GM18505 (cell line): ENCODE measurements around the gene ASCL5.

Experiments
- ATAC-seq: cut with Tn5 transposase; IDR thresholded peaks from one replicate; pipeline ENCODE4 v1.9.1; 2021; ENCODE audit not compliant: unreplicated experiment
- POLR2A ChIP-seq: IDR thresholded peaks from 4 replicates; pipeline ENCODE4 v1.6.1; 2011; ENCODE audit warnings: borderline replicate concordance; ENCODE audit not compliant: insufficient read depth, insufficient read length; ENCODE audit errors: extremely low read depth

ASCL5 gene, protein sequence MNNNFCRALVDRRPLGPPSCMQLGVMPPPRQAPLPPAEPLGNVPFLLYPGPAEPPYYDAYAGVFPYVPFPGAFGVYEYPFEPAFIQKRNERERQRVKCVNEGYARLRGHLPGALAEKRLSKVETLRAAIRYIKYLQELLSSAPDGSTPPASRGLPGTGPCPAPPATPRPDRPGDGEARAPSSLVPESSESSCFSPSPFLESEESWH

DNA sequence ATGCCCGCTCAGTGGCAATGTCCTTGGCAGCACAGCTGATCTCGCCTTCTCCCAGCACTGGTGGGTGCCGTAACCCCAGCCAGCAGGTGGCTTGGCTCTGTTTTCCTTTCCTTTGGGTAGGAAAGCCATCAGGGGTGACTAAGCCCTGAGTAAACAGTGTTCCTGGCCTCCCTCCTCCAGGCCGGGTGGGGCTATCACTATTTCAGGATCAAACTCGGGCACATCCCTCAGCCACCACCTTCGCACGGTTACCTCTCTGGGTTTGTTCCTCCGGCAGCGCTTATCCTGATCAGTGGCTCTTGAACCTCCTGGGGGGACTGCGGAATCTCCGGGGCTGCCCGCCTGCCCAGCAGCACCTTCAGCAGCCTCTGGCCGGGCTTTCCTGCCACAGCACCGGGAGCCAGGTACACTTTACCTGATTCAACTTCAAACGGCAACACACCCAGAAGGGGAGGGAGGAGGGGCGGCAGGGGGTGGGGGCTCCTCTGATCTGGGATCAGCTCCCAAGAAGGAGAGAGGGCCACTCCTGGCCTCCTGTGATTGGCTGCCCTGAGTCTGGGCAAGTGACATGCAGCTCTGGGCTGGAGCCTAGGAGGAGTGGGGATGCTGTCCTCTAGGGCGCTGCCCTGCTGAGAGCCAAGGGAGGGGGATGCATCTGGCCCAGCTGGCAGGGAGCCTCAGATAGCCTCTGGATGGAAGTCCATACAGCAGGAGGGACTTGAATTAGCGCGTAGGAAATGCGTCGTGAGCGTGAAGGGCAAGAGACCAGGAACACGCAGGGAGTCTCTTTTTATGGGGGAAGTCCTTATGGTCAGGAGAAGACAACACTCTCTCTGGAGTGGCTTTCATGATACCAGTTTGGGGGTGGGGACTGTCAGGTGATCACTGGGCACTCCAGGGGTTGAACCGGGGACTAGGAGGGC lies at the start of gene ASCL5:
Gene ASCL5, minus strand, starts transcription at position 353 of the 923 bp plus-strand sequence. CDS start 11,812 bp downstream, outside the sequence.
- no peak for ATAC-seq
- no peak for TF ChIP-seq POLR2A

DNA sequence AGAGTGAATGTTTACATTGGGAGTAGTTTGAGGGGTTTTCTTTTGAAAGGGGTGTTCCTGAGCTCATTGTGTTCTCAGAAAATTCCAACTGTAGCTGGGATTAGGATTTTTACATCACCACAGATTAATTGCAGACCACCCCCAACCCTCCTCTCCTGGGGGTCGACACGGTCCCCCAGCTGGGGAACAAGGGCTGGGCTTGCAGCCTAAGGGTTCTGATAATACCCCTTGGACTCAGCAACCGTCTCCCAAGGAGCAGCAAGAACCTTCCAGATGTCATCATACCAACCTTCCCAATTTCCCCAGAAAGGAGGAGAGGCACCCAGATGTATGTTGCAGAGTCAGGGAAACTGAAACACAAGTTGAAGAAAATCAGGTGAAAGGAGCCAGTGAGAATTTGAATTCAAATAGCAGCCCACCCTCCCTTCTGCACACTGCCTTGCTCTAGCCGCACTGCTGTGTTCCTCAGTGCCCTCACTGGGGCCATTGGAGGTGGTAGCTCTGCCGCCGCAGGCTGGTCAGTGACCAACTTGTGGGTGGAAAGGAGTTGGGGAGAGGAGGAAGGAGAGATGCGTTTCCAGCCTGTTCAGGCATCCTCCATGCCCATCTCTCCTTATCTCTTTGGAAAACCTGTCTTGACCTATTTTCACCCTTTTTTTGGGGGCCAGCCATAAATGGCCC lies 49.0 kb upstream of the ASCL5 start:
- TF ChIP-seq POLR2A, result no peak
- no peak for ATAC-seq

DNA sequence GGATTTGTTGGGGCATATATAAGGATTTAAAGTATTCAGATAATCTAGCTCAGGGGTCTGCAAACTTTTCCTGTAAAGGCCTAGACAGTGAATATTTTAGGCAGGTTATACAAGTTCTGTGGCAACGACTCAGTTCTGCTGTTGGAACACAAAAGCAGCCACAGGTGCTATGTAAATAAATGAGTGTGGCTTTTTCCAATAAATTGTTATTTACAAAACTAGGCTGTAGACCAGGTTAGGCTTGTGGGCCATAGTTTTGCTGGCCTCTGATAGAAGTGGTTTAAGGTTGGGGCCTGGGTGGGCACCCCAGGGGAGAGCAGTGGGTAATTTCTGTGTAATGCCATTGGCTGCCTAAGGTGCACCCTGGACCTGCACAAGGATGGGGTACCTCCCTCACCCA lies 46.8 kb upstream of the ASCL5 start:
- no peak for ATAC-seq
- TF ChIP-seq POLR2A, result no peak

DNA sequence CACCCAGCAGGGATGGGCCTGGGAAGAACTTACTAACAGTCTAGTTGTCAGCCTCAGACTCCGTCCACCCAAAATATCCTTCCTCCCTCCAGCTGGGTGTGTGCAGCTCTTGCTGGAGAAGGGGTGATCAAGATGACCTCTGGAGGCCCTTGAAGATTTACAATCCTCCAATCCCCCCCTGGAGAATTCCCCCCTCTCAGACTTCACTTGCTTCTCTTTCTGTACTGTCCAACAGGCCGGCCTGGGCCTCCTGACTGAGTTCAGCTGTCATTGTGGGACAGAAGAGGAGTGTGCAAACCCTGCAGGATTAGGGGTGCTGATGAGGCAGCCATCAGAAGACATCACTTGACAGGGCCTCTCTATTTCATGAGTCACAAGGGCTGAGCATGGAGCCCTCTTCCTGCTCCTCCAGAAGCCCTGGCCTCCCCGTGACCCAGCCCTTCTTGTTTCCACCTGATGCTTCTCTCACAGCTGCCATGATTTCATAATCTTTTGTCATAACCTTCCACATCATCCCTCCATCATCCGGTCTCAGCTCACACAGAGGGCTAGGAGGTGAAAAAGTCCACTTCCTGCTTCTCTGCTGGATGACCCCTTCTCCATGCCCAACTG lies 46.1 kb upstream of the ASCL5 start:
- no peak for ATAC-seq
- no peak for TF ChIP-seq POLR2A

DNA sequence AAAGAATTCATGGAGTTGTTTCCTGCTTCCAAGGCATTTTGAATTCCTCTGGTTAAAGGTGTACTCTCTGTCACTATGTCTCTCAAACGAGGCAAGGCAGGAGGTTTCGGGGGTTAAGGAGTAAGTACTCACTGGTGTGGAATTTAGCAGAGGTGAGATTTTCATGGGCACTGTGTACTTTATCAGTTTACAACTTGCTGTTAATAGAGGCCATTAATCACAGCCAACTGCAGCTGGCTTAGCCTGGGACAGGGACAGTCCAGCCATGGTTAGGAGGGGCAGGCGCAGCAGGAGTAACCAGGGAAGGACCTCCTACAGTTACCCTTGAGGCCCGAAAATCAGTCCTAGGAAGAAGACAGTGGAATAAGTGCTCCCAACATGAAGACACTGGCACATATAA lies 45.3 kb upstream of the ASCL5 start:
- TF ChIP-seq POLR2A, result no peak
- no peak for ATAC-seq

DNA sequence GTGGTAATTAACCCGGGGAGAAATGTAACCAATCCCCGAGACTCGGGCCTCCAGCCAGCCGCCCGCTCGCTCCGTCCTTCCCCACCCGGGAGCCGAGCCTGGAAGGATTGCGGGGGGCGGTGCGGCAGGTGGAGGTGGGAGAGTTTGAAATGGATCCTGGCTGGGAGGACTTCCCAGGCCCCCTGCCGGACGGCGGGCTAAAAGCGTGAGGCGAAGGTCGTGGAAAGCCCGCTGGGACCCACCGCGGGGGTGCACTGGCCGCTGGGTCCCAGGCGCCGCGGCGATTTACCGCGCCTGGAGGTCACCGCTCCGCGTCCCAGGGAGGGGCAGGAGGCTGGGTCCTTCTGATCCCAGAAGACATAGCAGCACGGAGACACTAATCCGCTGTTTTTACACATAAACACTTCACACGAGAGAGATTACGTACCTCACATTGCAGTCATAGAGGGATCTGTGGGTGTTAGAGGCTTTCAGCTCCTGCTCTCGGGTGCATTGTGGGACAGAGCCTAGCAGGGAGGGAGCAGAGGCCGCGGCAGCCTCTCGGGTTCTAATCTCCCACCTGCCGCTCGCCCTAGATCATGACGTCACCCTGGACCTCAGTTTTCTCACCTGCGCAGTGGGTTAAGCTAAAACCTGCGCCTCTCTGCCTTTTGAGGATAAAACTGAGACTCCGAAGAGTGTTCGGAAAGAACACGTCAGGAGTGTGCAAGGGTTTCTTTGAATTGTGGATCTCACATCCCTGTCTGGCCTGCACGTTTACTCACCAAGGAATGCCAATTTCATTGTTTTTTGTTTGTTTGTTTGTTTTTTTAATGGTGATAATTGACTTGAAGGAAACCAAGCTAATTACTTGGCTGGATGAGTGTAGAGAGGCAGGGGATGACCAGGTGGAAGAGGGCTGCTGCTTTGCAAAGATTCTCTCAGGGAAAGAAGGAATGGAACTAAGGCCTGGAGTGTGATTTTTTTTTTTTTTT lies 44.4 kb upstream of the ASCL5 start:
- TF ChIP-seq POLR2A, result no peak
- ATAC-seq, result peak; percentile 30

DNA sequence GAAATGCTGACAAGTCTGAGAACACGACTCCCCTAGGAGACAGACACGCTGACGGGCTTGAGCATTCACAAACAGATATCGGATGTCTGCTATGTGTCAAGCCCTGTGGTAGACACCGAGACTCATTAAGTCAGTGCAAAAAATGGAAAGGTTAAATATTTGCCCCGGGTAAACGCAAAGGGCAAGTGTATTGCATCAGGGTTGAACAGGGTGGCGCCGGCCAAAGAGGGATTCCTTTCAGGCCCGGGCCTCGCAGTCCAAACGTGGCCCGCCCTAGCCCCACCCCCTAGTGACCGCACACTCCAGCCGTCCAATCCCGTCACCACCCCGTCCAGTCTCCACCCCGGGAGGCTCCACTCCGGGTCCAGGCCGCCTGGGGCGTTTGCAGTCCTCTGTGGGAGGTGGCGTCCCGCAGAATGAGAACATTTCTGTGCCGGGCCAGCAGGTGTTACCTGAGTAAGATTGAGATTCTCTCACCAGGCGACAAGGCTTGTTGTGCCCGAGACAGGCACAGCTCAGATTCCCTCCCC lies 43.6 kb upstream of the ASCL5 start:
- TF ChIP-seq POLR2A, result peak; percentile 61
- ATAC-seq, result peak; percentile 94

DNA sequence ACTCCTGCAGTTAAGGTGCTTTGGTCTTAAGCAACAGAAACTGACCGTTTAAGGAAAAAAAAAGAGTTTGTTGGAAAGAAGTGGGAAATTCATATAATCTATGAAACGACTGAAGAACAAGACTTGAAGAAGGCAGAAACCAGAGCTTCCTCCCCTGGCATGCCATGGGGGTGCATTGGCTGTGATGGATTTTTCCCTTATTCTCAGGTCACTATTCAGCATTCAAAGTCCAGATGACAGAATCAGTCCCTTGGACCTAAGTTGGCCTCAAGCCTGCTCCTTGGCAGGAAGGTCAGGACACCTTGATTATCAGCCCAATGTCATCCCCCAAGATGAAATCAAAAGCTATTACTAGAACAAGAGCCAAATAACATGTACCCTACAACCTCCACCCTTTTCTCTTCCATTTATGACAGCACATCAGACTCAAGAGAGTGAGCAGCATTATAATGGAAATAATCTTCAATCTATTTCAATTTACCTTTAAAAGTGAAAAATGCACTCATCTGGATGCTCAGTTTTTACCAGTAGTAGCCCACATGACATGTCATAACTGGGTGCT lies 43.1 kb upstream of the ASCL5 start:
- no peak for ATAC-seq
- no peak for TF ChIP-seq POLR2A

DNA sequence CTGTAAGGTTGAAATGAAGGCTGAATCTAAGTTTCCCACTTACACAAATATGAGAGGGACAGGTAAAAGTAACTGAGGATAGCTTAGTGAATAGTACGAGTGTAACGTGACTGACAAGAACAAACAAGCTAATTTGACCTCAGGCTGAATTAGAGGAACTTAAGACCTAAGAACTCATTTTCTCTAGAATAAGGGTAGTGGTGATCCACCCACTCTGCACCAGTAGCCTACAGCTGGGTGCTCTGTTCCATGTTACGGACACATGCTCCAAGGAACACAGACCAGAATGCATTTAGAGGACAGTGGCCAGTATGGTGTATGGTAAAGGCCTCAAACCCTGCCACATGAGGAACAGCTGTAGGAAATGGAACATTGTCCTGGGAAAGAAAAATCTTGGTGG lies 42.2 kb upstream of the ASCL5 start:
- no peak for ATAC-seq
- no peak for TF ChIP-seq POLR2A

DNA sequence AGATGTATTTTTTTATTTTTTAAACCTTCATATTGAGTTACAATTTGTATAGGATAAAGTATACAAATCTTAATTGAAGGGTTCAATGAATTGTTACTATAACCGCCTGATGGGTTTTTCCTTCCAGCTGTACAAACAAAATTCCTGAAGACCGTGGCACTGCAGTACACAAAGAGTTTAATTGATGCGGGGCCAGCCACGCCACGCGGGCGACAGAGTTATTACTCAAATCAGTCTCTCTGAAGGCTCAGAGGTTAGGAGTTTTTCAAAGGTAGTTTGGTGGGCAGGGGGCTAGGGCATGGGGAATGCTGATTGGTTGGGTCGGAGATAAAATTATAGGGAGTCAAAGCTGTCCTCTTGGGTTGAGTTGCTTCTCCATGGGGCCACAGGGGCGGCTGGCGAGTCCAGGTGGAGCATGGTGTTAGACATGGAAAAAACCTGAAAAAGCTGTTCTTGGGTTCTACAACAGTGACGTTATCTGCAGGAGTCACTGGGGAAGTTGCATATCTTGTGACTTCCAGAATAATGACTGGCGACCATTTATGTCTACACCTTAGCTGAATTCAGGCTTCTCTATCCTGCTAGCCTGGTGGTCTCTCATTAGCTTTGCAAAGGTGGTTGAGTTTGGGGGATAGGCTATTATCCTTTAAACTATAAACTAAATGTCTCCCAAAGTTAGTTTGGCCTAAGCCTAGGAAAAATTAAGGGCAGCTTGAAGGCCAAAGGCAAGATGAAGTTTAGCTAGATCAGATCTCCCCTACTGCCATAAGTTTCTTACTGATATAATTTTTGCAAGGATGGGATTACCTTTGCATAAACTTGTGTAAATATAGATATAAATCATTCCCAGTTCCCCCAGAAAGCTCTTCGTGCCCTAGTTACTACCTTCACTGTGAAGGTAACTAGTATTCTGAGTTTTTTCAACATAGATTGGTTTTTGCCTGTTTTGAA lies 40.3 kb upstream of the ASCL5 start:
- no peak for ATAC-seq
- TF ChIP-seq POLR2A, result no peak

DNA sequence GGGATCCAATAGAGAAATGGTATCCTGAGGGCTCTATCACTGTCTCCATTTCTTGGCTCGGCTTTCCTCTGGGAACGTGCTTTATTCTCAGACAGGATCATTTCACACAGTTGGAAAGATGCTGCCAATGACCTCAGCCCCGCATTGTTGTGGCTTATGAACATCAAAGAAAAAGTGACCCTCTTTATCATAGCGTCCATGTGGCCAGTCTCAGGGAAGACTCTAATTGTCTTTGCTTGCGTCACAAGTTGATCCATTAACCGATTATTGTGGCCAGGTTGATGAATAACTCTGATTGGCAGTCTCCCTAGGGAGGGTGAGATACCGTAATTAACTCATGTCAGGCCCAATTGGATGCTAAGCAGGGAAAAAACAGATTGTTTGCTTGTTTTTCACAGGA lies 37.7 kb upstream of the ASCL5 start:
- ATAC-seq, result no peak
- no peak for TF ChIP-seq POLR2A
